GM12891 (cell line): Measurements from ENCODE around the gene PTCH1.

Experiments used
- PAX5 ChIP-seq: IDR thresholded peaks from 2 replicates; pipeline ENCODE4 v1.6.1; 2011; ENCODE audit warnings: low read length, moderate library complexity, mild to moderate bottlenecking; ENCODE audit not compliant: insufficient read depth, severe bottlenecking
- POLR2A ChIP-seq: IDR thresholded peaks from 2 replicates; pipeline ENCODE4 v1.6.1; 2011; ENCODE audit warnings: low read depth, low read length, control low read depth
- POLR2AphosphoS5 ChIP-seq: IDR thresholded peaks from 2 replicates; pipeline ENCODE4 v1.6.1; 2011; ENCODE audit warnings: low read depth, low read length, control low read depth
- POU2F2 ChIP-seq: IDR thresholded peaks from 2 replicates; pipeline ENCODE4 v1.6.1; 2011; ENCODE audit warnings: low read depth, mild to moderate bottlenecking, control low read depth, low read length, moderate library complexity
- SPI1 ChIP-seq: IDR thresholded peaks from 2 replicates; pipeline ENCODE4 v1.6.1; 2011; ENCODE audit warnings: low read depth, low read length, control low read depth
- TAF1 ChIP-seq: IDR thresholded peaks from 2 replicates; pipeline ENCODE4 v1.6.1; 2011; ENCODE audit warnings: low read depth, low read length, control low read depth

DNA sequence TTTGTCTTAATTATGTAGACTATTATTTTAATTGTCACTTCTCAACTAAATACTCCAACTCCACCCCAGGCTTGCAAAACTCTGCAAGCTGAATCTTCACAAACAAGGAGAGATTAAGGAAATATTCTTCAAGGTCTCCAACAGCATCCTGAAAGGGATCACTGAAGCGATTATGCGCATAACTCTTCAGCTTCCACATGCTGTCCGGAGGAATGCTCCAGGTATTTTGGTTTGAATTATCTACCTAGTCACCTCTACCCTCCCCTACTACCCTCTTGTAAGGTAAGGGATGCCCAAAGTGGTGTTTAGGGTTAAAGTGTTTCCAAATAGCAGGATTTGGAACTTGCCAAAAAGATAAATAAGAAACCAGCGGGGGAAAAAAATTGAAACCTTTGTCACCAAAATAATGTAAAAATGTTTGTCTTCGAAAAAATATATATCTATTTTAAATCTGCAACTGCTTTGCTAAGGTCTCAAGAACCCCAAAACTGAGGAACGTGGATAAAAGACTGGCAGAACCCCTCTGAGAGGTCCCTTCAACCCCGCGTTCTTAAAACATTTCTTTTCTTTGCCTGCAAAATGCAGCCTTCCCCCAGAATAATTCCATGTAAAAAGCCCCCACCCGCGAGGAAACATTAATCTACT, 11.6 kb downstream of the PTCH1 start:
- TF ChIP-seq POLR2A (no peak), POLR2AphosphoS5 (no peak), SPI1 (no peak), TAF1 (no peak), PAX5 (no peak), POU2F2 (no peak)
